SKM-1 treated with dmso at 0.1 percent for 144 hours (cell line): ENCODE results near the gene RPP40.
A peak's percentile ranks its signal among the peaks of the same experiment; 100 is the strongest.
"Not testable (repeated sequence)": the region's sequence is repeated elsewhere in the genome, so short reads cannot be mapped to it uniquely, and the experiment has no call there.

Experiments used
- DNase-seq: peaks from one replicate; lab custom pipeline; 2025; ENCODE audit not compliant: unreplicated experiment; lab: John Stamatoyannopoulos, UW

RPP40 gene

DNA sequence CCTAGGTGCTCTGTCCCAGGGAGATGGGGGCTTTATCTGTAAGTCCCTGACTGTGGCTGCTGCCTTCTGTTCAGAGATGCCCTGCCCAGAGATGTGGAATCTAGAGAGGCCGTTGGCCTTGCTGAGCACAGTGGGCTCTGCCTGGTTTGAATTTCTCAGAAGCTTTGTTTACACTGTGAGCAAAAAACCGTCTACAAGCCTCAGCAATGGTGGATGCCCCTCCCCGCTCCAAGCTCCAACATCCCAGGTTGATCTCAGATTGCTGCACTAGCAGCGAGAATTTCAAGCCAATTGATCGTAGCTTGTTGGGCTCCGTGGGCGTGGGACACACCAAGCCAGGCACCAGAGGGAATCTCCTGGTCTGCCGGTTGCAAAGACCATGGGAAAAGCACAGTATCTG, 16.3 kb upstream of the RPP40 start:
- DNase-seq: no peak

DNA sequence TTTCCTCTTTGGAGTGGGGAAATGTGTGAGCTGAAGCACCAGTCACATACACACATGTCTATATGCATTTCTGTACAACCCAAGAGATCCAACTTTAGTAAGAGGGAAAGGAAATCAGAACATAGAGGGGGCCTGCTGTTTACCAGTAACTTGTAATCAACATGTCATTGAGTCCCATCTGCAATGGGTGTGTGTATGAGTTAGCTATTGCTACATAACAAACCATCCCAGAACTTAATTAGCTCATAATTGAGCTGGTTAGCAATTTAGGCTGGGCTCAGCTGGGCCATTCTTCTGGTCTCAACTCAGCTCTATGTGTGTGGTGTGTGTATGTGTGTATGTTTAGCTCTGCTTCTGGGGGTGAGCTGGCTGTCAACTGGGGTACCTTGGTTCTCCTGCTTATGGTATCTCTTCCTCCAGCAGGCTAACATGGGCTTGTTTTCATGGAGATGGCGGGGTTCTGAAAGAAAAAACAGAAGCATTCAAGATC, 10.3 kb upstream of the RPP40 start:
- no peak for DNase-seq

DNA sequence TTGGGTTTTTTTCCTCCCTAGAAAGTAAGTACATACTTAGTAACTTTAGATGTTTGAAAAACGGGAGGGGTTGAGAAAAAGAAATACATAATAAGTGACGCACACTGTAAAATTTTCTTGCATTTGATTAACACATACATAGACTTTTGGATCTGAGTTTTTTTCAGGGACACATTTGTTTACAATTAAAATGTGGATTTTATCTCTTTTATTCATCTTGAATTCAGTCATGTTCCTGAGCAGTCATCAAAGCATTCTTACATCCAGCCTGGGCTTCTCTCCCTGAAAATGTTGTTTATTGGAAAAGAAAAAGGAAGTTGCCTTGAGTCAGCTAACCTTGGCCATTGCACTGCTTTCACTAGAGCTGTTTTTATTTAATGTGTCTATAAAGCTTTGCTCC, 8.7 kb upstream of the RPP40 start:
- DNase-seq: no peak

DNA sequence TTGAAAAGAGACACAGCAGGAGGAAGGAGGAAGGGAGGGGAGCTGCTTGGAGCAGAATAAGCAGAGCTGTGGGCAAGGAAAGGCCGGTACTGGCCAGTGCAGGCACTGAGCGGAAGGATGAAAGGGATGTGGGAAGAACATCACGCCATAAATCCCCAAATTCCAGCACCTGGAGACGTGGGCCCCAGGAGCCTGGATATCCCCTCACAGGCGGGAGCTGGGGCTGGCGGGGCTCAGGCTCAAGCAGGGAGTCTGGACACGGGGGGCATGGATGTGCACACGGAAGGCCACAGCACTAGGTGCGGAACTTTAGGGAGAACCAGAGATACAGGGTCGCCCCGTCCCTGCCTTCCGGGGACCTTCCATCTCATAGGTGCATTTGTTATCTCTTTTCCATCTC, 7.5 kb upstream of the RPP40 start:
- DNase-seq: no peak

DNA sequence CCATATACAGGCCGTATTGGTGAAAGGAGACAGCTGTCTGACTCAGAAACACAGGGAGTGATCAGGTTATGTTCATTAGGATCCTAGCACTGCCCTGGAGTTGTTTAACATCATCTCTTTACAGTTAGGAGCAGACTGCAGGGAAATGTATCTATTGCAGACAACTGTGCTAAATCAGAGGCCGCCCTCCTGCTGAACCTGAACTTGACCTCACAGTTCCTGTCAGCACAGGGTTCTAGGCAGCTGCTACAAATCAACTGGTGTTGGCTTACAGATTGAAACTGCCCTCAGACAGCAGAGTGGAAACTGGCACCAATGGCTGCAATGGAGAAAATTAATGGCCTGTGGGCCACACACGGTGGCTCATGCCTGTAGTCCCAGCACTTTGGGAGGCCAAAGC, 3.7 kb upstream of the RPP40 start:
- no peak for DNase-seq

DNA sequence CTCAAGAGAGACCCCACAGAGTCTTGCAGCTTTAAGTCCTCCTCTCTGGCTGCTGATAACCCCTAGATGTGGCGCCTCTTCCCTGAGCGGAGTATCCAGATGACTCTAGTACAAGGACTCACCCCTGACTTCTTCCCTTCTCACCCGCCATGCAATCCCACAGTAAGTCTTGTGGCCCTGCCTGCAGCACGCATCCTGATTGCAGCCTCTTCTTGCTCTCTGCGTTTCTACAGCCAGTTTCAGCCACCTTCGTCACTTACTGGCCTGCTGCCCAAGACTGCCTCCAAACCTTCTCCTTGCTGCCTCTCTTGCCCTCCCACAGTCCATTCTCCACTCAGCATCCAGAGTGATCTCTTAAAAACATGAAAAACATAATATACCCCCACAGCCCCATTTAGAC, 2.4 kb upstream of the RPP40 start:
- no peak for DNase-seq

DNA sequence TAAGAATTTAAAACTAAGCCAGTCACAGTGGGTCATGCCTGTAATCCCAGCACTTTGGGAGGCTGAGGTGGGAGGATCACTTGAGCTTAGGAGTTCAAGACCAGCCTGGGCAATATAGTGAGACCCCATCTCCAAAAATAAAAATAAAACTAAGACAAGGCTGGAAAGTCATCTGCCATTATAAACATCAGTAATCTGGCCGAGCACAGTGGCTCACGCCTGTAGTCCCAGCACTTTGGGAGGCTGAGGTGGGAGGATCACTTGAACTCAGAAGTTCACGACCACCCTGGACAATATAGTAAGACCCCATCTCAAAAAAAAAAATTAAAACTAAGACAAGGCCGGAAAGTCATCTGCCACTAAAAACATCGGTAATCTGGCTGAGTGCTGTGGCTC, 1.2 kb upstream of the RPP40 start:
- not testable (repeated sequence) for DNase-seq

DNA sequence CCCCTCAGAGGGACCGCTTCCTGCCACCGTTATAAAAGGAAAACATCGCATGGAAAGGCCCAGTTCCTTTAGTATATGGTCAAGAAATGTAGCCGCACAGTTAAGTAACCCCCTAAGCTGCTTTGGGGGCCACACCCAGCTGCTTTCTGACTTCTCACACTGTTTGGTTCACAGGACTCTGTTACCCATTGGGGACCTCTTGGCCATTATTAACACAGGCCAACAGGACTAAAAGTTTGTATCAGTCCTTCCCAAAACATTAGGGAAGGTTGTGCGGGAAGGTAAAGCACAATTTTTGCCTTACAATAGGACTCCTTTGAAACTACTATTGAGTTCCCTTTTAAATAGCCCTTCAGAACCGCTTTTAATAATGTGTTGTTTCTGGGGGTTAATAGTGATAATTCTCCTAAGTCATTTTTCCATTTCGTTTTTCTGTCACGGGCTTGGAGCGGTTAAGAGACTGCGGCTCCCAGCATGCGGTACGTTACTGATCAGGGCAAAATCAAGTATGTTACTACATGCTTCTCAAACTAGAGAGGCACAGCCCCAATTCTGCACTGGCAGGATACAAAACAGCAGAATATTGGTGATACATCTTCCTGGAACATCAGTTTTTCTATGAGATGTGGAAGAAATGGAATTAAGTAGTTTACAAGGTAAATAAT, 668 bp upstream of the RPP40 start:
- DNase-seq: no peak

DNA sequence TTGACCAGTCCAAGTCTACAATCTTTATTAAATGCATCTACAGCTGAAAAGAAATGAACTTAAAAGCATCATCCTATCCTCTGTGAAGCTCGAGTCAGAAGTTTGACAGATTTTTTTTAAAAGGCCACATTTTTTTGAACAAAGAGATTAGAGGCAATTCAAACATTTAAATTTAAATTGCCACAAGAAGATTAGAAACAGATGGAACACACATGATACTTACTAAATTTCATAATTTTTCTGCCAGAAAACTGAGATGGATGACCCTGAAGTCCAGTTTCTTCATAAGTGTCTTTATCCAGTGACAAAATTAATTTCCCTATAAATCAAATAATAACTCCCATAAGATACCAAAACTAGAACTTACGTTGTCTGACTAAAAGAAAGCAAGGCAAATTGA, 4.3 kb downstream of the RPP40 start:
- no peak for DNase-seq

DNA sequence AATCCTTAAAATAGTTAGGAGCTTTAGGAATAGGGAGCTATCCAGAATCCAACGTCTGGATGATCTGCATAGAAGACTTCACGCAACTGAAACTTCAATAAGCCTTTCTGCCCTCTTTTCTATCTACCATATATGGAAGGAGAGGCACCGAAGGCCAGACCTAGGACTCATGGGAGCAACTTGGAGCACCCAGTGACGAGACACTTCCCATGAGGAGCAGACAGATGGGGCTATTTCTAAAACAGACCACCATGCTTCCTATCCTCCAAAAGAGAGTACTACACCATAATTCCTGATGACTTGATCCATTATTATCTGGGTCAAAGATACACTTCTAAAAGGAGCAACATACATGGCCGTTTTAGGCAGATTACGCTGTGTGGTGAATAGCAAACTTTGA, 6.0 kb downstream of the RPP40 start:
- no peak for DNase-seq

DNA sequence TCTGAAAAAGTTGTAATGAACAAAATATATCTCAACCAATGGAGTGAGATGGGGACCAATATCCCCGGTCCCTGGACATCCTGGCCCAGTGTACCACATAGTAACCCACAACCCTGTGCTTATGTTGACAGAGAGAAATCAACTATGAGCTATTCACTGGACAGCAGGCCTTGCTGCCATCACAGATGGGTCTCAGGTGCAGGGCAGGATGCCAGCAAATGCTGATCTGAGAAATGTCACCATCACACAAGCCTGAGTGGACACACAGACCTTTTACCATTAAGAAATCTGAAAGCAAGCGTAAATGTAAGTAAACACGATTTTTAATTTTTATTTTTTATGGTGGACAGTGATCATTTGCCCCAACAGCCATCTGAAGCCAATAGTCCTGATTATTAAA, 9.1 kb downstream of the RPP40 start:
- no peak for DNase-seq

DNA sequence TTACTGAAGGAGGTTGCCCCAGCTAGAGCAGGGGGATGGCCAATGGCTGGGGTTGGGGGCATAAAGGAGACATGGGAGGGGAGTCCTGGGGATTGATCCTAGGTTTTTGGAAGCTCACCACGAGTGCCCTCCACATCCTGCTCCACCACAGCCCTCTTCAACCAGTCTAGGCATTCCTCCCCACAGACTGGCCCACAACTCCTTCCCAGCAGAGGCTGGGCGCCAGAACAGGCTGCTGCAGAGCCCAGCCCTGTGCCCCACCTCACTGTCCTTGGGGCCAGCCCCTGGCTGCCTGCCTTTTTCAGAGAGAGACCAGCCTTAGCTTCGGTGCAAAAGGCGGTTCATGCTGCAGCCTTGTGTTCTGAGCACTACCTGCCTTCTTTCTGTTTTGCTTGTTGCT, 16.4 kb downstream of the RPP40 start:
- no peak for DNase-seq

DNA sequence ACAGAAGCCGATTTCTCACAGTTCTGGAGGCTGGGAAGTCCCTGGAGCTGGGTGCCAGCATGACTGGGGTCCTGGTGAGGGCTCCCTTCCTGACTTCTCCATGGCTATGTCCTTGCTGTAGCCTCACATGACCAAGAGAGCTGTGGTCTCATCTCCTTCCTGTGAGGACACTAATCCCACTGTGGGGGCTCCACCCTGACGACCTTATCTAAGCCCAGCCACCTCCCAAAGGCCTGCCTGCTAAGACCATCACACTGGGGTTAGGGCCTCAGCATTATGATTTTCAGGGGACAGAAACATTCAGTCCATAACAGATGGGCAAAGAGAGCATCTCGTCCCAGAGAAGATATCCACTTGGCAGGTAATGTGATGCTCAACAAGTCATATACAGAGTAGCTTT, 16.8 kb downstream of the RPP40 start:
- DNase-seq: no peak

DNA sequence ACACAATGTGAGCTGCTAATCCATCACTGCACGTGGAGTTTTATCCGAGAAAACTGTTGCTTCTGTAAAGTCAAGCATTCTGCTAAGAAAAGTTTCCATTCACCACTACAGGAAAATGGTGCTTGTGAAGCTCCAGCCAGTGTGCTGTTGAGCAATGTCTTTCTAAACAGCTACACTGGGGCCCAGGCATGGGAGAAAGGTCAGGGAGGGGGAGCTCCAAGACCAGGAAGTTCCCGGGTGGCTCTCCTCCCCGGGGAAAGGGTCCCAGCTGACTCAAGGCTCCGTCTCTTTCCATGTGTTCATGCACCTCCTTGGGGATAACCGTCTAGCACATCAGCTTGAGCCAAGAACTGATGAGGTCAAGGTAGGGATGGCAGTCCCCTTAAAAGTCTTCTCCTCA, 20.5 kb downstream of the RPP40 start:
- DNase-seq: peak; percentile 38

DNA sequence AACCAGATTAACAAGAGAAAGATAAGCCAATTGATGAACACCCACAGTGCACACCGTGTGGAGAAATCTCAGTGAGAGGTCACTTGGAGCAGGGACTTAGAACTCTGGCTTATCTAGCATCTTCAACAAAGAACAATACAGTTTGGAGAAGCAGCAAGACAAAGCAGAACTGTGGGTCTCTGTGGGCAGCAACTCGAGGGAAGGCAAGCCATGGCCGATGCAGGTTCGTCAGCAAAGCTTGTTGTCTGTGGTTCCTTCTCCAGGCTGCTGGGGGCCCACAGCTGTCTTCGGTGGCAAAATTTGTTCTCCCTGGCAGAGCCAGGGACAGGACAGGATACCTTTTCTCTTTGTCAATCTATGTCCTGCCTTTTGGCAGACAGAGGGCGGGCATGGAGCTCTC, 22.1 kb downstream of the RPP40 start:
- DNase-seq: no peak

DNA sequence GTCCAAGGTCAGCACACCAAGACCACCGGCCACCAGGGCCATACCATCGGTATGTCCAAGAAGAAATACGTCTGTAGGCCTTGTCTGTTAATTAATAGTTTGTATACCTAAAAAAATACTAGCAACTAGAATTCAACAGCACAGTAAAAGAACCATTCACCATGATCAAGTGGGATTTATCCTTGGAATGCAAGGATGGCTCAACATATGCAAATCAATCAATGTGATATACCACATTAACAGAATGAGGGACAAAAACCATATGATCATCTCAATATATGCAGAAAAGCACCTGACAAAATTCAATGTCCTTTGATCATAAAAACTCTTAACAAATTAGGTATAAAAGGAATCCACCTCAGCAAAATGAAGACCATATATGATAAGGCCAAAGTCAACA, 24.4 kb downstream of the RPP40 start:
- no peak for DNase-seq

DNA sequence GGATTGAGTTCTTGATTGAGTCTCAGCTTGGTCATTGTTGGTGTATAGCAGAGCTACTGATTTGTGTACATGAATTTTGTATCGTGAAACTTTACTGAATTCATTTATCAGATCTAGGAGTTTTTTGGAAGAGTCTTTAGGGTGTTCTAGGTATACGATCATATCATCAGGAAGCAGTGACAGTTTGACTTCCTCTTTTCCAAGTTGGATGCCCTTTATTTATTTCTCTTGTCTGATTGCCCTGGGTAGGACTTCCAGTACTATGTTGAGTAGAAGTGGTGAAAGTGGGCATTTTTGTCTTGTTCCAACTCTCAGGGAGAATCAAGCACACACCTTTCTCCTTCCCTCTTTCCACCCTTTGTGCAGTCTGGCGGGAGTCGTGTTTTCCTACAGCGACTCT, 26.4 kb downstream of the RPP40 start:
- no peak for DNase-seq

DNA sequence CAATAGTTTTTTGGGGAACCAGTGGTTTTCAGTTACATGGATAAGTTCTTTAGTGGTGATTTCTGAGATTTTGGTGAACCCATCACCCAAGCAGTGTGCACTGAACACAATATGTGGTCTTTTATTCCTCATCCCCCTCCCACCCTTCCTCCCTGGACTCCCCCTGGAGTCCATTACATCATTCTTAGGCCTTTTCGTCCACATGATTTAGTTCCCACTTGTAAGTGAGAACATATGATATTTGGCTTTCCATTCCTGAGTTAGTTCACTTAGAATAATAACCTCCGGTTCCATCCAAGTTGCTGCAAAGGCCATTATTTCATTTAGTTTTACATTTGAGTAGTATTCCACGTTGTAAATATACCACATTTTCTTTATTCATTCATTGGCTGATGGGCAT, 28.3 kb downstream of the RPP40 start:
- DNase-seq: no peak

DNA sequence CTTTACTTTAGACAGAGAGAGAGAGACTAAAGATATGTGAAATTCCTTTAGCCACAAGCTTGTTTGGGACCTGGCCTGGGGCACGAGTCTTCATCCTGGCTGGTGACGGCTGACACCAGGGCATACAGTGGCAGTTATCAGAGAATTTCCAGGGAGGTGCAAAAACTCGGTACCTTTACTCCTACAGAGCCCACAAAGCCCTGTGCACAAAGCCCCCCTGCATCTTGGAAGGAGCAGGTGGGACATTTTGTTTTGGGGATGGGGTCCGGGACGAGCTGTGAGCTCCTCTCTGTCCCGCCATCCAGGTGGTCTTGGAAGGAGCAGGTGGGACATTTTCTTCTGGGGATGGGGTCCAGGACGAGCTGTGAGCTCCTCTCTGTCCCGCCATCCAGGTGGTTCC, 28.9 kb downstream of the RPP40 start:
- no peak for DNase-seq

DNA sequence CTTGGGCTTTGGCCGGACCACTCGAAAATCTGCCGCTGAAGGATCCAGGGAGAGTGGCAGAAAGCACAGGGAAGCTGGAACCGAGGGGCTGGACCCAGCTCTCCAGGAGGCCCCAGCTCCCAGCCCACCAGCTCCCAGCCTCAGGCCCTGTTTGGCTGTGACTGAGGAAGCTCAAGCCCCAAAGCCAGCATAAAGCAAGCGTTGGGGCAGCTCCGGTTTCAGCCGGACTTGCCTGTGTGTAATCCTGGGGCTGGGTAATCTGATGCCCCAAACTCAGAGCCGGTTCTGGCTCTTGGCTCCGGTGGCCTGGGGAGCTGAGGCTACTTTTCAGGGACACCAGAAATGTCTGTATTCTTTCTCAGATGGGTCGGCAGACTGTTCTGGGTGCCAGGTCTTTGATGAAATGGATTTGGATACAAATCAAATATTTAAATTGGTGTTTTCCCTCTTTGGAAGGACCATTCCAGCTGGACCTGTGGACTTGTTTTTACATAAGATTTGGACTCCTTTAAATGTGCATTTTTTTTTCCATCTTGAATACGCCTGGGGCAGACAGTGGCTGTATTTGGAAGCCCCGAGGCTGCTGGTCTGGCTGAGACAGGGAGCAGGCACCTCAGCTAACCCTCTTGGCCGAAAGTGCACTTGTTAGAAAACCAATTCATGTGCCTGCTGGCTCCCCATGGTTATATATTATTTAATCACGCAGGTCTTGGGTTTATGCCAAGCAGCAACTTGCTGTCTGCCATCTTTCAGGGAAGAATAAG, 29.7 kb downstream of the RPP40 start:
- no peak for DNase-seq

DNA sequence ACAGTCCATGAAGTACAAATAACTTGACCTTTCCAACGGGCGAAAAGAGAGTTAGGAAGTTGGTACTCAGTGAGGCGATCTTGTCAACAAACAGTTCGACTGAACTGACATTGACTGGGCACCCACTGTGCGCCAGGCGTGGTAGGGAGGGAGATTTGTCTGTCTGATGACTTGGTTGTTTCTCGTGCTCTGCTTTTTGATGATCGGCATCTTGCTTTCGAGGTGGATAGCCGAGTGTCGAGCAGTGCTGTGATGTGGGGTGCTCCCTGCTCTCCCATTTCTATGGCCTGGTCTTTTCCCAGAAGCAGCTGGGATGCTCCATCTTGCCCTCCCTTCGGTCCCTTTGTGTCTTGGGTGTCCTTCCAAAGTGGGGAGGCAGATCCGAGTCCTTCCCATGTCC, 30.4 kb downstream of the RPP40 start:
- DNase-seq: no peak

DNA sequence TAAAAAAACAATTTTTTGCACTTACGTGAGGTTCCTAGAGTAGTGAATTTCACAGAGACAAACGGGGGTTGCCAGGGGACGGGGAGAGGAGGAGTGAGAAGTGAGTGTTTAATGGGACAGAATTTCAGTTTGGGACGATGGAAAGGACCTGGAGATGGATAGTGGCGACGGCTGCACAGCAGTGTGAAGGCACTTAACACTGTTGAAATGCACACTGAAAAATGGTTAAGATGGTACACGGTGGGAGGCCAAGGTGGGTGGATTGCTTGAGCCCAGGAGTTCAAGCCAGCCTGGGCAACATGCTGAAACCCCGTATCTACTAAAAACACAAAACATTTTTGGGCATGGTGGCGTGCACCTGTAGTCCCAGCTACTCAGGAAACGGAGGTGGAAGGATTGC, 31.4 kb downstream of the RPP40 start:
- DNase-seq: no peak

DNA sequence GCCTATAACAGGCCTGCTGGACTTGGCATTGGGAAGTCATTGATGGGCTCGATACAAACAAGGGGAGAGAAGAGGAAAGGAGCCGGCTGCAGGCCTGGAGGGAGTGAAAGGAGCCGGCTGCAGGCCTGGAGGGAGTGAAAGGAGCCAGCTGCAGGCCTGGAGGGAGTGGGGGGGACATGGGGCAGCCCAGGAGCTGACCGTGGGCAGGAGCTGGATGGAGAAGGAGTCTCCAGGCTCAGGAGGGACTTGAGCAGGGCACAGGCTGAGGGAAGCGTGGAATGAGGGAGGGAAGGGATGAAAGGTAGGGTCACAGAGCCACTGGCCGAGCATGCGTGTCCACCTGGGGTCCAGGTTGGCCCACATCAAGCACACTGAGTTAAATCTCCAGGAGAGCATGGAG, 32.0 kb downstream of the RPP40 start:
- DNase-seq: no peak
